Body of pancreas (tissue), 4 donors: ENCODE data around the gene B3GNT2.

ENCODE experiments used
- CTCF ChIP-seq, 7 experiments: fragments of 450-650 bp in 4 of 7; fragments of 200-600 bp in 3 of 7; sonication (generic) in 3 of 7; IDR thresholded peaks; one replicate each; pipeline ENCODE4 v1.5.1; 2016 to 2019; ENCODE audit warnings: antibody characterized with exemption in 7 of 7
- POLR2A ChIP-seq, 3 donors: fragments of 450-650 bp; IDR thresholded peaks; one replicate each; pipeline ENCODE4 v1.6.1; 2016; ENCODE audit warnings: antibody characterized with exemption in 3 of 3, mild to moderate bottlenecking in 2 of 3

- TF ChIP-seq CTCF (IDR thresholded peaks at IDR 0.05) (no peak), POLR2A (IDR thresholded peaks at IDR 0.05) (no peak)
Observed at GRCh38 chr2:62234755-62235655, 39.1 kb downstream of the B3GNT2 start.
